Activated T-helper 1 cell treated with anti-CD3 and anti-CD28 coated beads, Interleukin-12 subunit alpha, Interleukin-12 subunit beta, Interleukin-2, Interleukin-4 antibody, amounts not matched to agents 30 ng/mL and 10 ng/mL and 1 ng/mL, durations not matched to agents 14 hours and 24 hours and 36 hours (primary cell): ENCODE data around the gene KLF7. TPM values are rescaled to one million over a fixed set of nuclear protein-coding genes. Genes with fewer than 3 reads are reported as not detected.

Experiments used
- DNase-seq: peaks from one replicate; pipeline ENCODE4 v3.0.0; 2021; ENCODE audit warnings: low spot score
- H3K27ac Mint-ChIP-seq: one replicate; pipeline ENCODE4 v1.8.0; 2021; ENCODE audit warnings: mild to moderate bottlenecking, mixed read lengths
- H3K27me3 Mint-ChIP-seq: one replicate; pipeline ENCODE4 v1.8.0; 2022; ENCODE audit warnings: mild to moderate bottlenecking, moderate library complexity, mixed read lengths; ENCODE audit not compliant: insufficient read depth
- H3K36me3 Mint-ChIP-seq: one replicate; pipeline ENCODE4 v1.8.0; 2021; ENCODE audit warnings: low read depth, mixed read lengths
- H3K4me1 Mint-ChIP-seq: one replicate; pipeline ENCODE4 v1.8.0; 2021; ENCODE audit warnings: low read depth, mixed read lengths
- H3K4me3 Mint-ChIP-seq: one replicate; pipeline ENCODE4 v1.8.0; 2021; ENCODE audit warnings: mild to moderate bottlenecking, moderate library complexity, mixed read lengths
- H3K9me3 Mint-ChIP-seq: one replicate; pipeline ENCODE4 v1.8.0; 2021; ENCODE audit warnings: mixed read lengths
- intact Hi-C: fragments of 100-400 bp; cut with micrococcal nuclease; formaldehyde crosslinking; loops from one replicate; pipeline ENCODE4 v1.15.1; 2024
- total RNA-seq: library from RNA; stranded (reverse); gene quantifications from 2 replicates; pipeline ENCODE4 v1.2.3, GENCODE V29; 2022

The KLF7 gene
- total RNA-seq, 1 donor from 2014 or later, result 16.5 TPM

DNA sequence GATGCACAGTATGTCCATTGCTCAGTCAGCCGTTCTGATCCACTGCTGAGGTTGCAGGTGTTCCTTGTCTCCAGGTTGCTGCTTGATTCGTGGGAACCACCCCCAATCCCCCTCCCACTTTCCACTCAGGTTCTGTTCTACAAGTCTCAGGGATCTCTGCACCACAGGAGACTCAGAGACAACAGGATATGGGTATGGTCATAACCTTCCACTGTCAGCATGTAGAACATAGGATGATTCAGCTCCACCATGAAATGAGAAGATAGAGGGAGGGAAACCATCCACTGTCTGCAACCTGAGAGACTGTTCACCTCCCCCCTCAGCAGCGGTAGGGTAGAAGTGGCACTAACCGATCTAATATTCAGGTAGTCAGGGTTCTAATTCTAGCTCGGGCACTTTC is 19.0 kb upstream of the KLF7 start:
- intact Hi-C loops, result no loop called here
- no peak for DNase-seq

DNA sequence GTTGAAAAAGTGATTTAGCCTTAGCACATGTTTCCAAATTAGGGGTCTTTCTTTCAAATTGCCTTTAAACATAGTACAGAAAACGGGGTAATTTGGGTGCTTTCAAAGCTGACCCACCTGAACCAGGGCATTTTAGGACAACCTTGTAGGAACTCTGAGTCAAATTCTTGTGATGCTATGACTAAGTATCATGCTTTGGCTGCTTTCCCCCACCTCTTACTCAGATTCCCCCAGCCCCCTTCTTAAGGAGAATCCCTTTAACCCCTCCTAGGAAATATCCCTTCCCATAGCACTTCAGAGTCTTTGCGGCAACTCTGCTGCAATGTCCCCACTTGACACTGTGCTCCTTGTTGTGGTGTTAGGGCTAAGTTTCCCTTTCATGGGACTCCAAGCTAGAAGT is 18.6 kb upstream of the KLF7 start:
- Mint-ChIP-seq H3K27me3 (peaks cover 3% of the 10 kb centered on the region), H3K4me3 (no peak overlapping the region), H3K9me3 (peaks cover 17% of the 10 kb centered on the region), H3K36me3 (peaks cover 3% of the 10 kb centered on the region), H3K4me1 (peaks cover 6% of the 10 kb centered on the region), H3K27ac (no peak overlapping the region)
- intact Hi-C loops, result no loop called here
- no peak for DNase-seq

More for the DNA sequence above, 19.0 kb upstream of the KLF7 start:
- Mint-ChIP-seq H3K4me3 (no peak overlapping the region), H3K27me3 (peaks cover 3% of the 10 kb centered on the region), H3K9me3 (peaks cover 17% of the 10 kb centered on the region), H3K4me1 (peaks cover 6% of the 10 kb centered on the region), H3K27ac (peak overlapping the region; percentile 25), H3K36me3 (peaks cover 3% of the 10 kb centered on the region)

DNA sequence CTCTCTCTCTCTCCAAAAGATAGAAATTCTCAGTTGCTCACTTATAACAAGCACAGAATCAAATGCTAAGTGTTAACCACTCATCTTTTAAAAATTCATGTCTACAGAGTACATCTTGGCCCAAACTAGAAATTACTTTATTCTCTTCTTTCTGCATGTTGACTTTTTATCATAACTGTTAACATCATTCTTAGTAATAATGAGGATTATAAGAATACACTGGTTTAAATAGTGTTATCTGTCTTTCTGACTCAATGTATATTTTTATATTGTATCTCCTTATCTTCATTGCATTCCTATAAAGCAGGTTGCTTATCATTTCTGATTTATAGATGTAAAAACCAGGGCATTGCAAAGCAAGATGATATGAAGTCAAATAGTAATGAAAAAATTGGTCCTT is 17.8 kb upstream of the KLF7 start:
- H3K27me3 Mint-ChIP-seq, result peaks cover 2% of the 10 kb centered on the region
- H3K36me3 Mint-ChIP-seq, result peaks cover 3% of the 10 kb centered on the region
- intact Hi-C loops, result no loop called here
- H3K27ac Mint-ChIP-seq, result no peak overlapping the region
- H3K4me1 Mint-ChIP-seq, result peaks cover 6% of the 10 kb centered on the region
- peaks cover 17% of the 10 kb centered on the region for H3K9me3 Mint-ChIP-seq
- no peak for DNase-seq
- H3K4me3 Mint-ChIP-seq, result no peak overlapping the region

DNA sequence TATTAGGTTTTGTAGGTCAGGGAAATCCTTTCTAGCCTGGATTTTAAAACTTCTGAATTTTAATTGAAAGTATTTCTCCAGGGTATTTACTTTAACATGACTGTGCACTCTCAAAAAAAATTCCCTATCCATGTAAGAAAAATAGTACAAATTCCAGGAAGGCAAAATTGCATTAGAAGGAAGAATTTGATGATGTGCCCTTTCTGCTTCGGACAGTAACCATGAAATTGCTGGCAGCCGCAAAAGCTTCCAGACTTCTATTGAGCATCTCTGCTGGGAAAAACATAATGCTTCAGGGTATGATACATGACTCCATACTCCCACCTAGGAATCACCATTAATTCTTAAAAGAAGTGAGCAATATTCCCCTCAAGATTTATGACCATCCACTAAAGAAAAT is 17.2 kb upstream of the KLF7 start:
- no peak for DNase-seq

DNA sequence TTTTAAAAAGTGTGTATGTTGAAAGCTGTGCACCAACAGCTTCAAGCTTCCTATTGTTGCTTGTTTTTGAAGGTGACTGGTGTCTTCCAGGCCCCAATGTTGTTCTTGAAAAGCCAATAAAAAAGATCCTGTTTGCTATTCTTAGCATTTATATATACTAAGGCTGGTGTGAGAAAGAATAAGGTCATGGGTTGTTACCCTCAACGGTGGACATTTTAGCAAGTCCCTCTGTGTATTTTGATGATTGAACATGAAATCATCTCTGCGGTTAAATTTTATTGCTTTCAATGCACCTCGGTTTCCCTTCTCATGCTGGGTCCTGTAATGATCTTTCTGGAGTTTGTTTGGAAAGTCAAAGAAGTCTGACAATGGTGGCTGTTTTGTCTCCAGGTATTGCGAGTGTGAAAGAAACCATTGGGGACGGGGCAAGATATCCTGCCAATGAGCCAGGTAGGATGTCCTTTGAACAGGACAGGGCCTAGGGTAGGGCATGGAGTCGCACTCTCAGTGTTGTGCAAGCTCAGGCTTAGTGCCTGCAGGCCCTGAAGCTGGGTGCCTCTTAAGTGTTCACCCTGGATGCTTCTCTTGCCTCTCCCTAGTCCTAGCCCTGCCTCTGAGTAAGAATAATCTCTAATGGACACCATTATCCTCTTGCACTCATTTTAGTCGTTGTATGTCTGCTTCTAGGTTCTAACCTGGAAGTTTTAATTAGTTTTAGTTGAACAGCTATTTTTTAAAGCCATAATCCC is 16.0 kb upstream of the KLF7 start:
- Mint-ChIP-seq H3K36me3 (no peaks in the 10 kb centered on the region), H3K27me3 (no peaks in the 10 kb centered on the region), H3K27ac (no peak overlapping the region), H3K4me1 (peaks cover 6% of the 10 kb centered on the region), H3K4me3 (no peak overlapping the region), H3K9me3 (peaks cover 4% of the 10 kb centered on the region)
- no peak for DNase-seq
- intact Hi-C loops, result no loop called here

More for the DNA sequence above, 17.2 kb upstream of the KLF7 start:
- Mint-ChIP-seq H3K27me3 (no peaks in the 10 kb centered on the region), H3K9me3 (peaks cover 16% of the 10 kb centered on the region), H3K4me1 (peaks cover 6% of the 10 kb centered on the region), H3K4me3 (no peak overlapping the region), H3K36me3 (peaks cover 3% of the 10 kb centered on the region), H3K27ac (no peak overlapping the region)
- intact Hi-C loops, result no loop called here

DNA sequence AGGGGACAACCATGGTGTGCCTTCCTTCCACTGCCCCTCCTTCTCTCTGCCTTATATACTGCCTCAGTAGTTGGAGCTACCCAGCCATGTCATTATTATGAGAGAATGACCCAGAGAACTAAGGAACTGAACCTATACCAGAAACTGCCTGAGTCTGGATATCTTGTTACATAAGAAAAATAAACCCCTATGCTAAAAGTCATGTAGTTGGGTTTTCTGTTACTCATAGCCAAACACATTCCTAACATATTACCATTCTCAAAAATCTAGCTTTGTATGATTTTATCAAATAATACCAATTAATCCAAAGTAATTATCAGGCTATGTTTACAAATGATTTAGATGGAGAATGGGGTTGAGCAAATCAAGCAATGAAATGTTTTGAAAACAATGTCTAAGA is 15.0 kb upstream of the KLF7 start:
- intact Hi-C loops, result no loop called here
- H3K27ac Mint-ChIP-seq, result no peak overlapping the region
- DNase-seq, result no peak
- H3K4me3 Mint-ChIP-seq, result no peak overlapping the region
- peaks cover 11% of the 10 kb centered on the region for H3K4me1 Mint-ChIP-seq
- H3K9me3 Mint-ChIP-seq, result no peaks in the 10 kb centered on the region
- H3K36me3 Mint-ChIP-seq, result peaks cover 2% of the 10 kb centered on the region
- H3K27me3 Mint-ChIP-seq, result no peaks in the 10 kb centered on the region

DNA sequence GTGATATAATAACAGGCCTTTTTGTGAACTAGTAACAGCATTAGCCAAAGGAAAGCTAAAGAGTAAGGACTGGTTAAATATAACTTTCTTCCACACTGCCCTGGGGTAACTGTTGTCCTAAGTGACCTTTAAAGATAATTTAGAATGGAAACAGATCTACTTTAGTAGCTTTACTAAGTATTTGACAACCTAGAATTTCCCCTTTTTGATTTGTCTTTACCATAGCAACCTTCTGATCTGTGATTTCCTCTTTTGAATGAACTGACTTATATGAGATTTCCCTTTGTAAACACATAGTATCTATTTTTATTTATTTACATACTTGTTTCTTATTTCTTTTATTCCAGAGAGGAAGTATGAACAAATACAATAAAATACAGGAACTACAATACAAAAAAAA is 10.5 kb upstream of the KLF7 start:
- no peaks in the 10 kb centered on the region for H3K9me3 Mint-ChIP-seq
- H3K27ac Mint-ChIP-seq, result no peak overlapping the region
- peaks cover 8% of the 10 kb centered on the region for H3K36me3 Mint-ChIP-seq
- H3K4me3 Mint-ChIP-seq, result no peak overlapping the region
- no peak for DNase-seq
- intact Hi-C loops, result no loop called here
- H3K27me3 Mint-ChIP-seq, result peaks cover 2% of the 10 kb centered on the region
- H3K4me1 Mint-ChIP-seq, result peaks cover 6% of the 10 kb centered on the region

DNA sequence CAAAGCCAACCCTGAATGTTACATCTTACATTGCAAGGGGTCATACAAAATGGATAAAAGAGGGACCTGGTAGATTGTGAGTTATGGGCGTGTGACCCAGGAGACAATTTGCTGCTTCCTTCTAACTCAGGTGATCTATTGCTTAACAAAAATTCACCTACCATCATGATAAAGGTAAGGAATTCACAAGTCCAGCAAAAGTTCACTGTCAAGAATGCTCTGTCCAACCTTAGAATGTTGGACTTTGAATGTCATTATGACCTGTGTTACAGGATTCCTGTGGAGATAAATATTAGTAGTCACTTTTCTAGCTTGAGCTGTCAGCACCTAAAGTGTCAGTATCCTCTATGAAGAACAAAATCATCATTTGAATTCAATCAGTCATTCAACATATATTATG is 7.9 kb upstream of the KLF7 start:
- intact Hi-C loops, result no loop called here
- H3K27ac Mint-ChIP-seq, result no peak overlapping the region
- DNase-seq, result no peak
- peaks cover 6% of the 10 kb centered on the region for H3K4me1 Mint-ChIP-seq
- no peaks in the 10 kb centered on the region for H3K9me3 Mint-ChIP-seq
- H3K4me3 Mint-ChIP-seq, result no peak overlapping the region
- peaks cover 9% of the 10 kb centered on the region for H3K36me3 Mint-ChIP-seq
- peaks cover 2% of the 10 kb centered on the region for H3K27me3 Mint-ChIP-seq

DNA sequence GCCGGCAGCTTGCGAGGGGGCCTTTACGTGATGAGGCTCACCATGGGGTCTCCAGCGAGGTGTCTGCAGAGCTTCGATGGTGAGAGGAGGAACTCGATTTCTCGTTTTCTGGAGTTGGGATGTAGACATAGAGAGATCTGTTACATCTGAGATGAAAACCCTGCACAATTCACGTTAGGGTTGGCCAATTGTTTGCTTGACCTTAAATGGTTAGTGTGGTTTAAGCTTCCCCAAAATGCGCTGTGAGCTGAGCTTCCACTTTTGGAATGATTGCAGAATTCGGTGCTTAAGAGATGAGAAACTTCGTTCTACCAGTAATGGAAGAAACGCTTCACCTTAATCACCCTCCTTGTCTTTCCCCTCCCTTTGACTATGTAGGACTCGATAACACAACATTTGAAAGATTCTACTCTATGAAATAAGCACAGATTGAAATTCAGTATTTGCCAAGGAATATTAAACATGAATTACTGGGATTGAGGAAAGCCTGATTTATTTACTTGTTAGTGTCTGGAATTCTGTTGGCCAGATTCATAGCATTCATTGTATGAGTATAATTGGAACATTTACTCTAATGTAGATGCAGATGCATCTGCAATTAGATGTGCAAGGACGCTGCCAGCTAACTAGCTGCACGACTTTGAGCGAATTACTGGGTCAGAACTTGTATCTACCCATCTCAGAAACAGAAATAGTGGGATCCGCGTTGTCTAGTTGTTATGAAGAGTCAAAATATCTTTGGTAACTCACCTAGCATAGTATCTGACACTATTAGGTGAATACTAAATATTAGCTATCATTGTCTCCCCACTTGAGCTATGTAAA is 1.6 kb upstream of the KLF7 start:
- Mint-ChIP-seq H3K27ac (peak overlapping the region; percentile 95), H3K4me1 (peaks cover 45% of the 10 kb centered on the region), H3K36me3 (peaks cover 4% of the 10 kb centered on the region), H3K4me3 (peak overlapping the region; percentile 98), H3K9me3 (no peaks in the 10 kb centered on the region), H3K27me3 (no peaks in the 10 kb centered on the region)
- intact Hi-C loops, result loop anchor here (1.0 to 10.0 kb wide), 6 partner anchors 44 to 1087 kb away; partner anchors contain the start of genes CCNYL1, IDH1 and METTL21A
- no peak for DNase-seq

DNA sequence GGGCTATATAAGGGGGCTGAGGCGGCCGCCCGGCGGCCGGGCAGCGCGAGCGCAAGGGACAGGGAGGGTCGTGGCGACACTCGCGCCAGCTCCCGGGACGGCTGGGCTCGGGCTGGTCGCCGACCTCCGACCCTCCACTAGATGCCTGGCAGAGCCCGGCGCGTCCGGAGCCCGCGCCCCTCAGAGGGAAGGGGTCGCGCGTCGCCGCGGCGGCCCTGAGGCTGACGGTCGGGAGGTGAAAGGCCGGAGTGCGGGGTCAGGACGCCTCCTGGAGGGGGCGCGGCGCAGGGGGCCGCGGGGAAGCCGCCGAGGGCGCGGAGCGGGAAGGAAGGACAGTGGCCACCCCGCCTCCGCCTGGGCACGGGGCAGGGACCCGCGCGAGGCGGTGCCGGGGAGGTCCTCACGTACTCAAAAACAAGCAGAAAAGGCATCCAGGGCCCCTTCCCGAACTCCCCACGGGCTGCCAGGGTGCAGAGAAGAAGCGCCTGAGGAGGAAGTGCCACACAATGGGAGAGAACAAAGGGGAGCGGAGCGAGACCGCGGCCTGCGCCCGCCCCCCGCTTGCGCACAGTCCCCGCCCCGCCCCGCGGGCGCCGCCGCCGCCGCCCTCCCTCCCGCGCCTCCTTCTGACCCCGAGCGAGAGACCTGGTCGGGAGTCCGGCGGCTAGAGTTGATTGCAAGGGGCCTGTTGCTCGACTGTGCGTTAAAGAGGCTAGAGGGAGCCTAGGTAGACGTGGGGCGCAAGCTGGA is 776 bp upstream of the KLF7 start:
- H3K27me3 Mint-ChIP-seq, result no peaks in the 10 kb centered on the region
- H3K4me3 Mint-ChIP-seq, result peak overlapping the region; percentile 98
- peaks cover 53% of the 10 kb centered on the region for H3K4me1 Mint-ChIP-seq
- no peaks in the 10 kb centered on the region for H3K9me3 Mint-ChIP-seq
- peaks cover 7% of the 10 kb centered on the region for H3K36me3 Mint-ChIP-seq
- intact Hi-C loops, result loop anchor here (1.0 to 10.0 kb wide), 13 partner anchors 43 to 1088 kb away; partner anchors contain the start of genes CCNYL1, CREB1, FASTKD2 and IDH1
- peak overlapping the region; percentile 97 for H3K27ac Mint-ChIP-seq
- DNase-seq, result peak; percentile 61

DNA sequence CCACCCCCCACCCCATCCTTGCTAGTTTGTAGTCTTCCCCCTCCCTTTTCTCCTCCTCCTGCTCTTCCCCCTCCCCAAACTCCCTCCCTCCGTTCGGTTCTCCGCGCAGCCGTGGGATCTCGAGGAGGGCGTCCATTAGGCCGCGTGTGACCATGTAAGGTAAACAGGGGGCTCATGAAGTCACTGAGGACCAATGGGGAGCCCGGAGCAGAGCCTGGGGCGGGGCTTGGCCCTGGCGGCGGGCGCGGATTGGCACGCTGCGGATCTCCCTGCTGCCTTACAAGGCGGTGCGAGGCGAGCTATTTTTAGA is 246 bp upstream of the KLF7 start:
- peak; percentile 98 for DNase-seq
- Mint-ChIP-seq H3K36me3 (peaks cover 7% of the 10 kb centered on the region), H3K4me3 (peak overlapping the region; percentile 98), H3K27ac (peak overlapping the region; percentile 97), H3K9me3 (no peaks in the 10 kb centered on the region), H3K27me3 (no peaks in the 10 kb centered on the region), H3K4me1 (peaks cover 59% of the 10 kb centered on the region)
- intact Hi-C loops, result loop anchor here (1.0 to 10.0 kb wide), 11 partner anchors 75 to 1089 kb away; partner anchors contain the start of genes CCNYL1, CREB1, FASTKD2 and IDH1

DNA sequence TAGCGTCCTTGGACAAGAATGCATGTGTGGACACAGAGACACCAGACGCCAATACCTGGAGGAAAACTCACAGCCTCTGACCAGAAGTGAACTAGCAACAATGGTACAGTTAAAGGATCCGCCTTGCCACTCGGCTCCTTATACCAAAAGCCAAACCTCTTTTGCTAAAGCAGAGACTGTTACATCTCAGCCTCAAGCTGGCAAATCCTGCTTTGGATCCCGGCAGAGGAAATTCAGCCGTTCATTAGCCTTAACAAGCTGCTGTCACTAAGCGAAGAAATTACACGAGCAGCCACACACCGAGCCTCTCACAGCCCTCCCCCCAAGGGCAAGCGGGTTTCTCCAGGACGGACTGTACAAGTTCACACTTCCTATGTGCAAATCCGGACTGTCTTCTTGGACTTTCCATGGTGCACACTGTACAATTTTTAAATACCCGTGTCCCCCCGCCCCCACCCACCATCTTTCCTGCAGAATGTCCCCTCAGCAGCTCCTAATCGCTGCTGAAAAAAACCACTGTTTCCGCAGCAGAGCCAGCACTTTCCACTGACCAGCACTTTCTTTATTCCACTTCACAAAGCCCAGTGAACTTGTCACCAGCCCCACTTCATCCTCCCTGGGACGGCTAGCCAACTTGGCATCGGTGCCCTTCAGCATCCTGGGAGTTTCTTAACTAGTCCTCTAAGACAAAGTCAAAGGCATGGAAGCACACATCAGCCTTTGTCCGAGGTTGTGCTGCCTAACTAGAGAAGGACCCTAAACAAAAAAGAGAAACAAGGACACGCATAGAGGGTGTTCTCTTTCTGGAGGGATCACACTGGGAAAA is 1.5 kb downstream of the KLF7 start:
- H3K9me3 Mint-ChIP-seq, result no peaks in the 10 kb centered on the region
- H3K27me3 Mint-ChIP-seq, result no peaks in the 10 kb centered on the region
- peaks cover 10% of the 10 kb centered on the region for H3K36me3 Mint-ChIP-seq
- H3K27ac Mint-ChIP-seq, result peak overlapping the region; percentile 97
- peak overlapping the region; percentile 98 for H3K4me3 Mint-ChIP-seq
- no peak for DNase-seq
- H3K4me1 Mint-ChIP-seq, result peaks cover 62% of the 10 kb centered on the region
- intact Hi-C loops, result loop anchor here (2.0 to 10.0 kb wide), 2 partner anchors 89 to 1091 kb away; partner anchors contain the start of gene IDH1
